Neutrophil (primary cell): ENCODE data around the gene DLX5.

ENCODE experiments used
- H3K27ac ChIP-seq: fragments of 200-600 bp; sonication (generic); 2 replicates; pipeline ENCODE4 v1.5.1; 2016; ENCODE audit warnings: mild to moderate bottlenecking, moderate library complexity
- H3K27me3 ChIP-seq: fragments of 200-600 bp; sonication (generic); 2 replicates; pipeline ENCODE4 v1.6.0; 2016; ENCODE audit warnings: mild to moderate bottlenecking
- H3K36me3 ChIP-seq: fragments of 200-600 bp; sonication (generic); 2 replicates; pipeline ENCODE4 v1.5.1; 2017
- H3K4me1 ChIP-seq, 2 experiments: fragments of 200-600 bp in 1 of 2; sonication (generic) in 1 of 2; 1 replicate in 1 of 2; 2 replicates in 1 of 2; pipeline versions ENCODE4 v1.5.1 to v1.6.1; 2013 to 2016; ENCODE audit warnings: low read depth in 1 of 2, low read length in 1 of 2, mild to moderate bottlenecking in 1 of 2, moderate library complexity in 1 of 2; ENCODE audit not compliant: control insufficient read depth in 1 of 2, insufficient read depth in 1 of 2
- H3K4me3 ChIP-seq, 2 experiments: fragments of 200-600 bp in 1 of 2; sonication (generic) in 1 of 2; 1 replicate in 1 of 2; 2 replicates in 1 of 2; pipeline ENCODE4 v1.5.1; 2013 to 2016; ENCODE audit warnings: low read depth in 1 of 2, low read length in 1 of 2, mild to moderate bottlenecking in 1 of 2, moderate library complexity in 1 of 2
- H3K9me3 ChIP-seq: fragments of 200-600 bp; sonication (generic); 2 replicates; pipeline ENCODE4 v1.5.1; 2016
- TF ChIP-seq, protein P1 (sequence below): fragments of 200-600 bp; sonication (generic); IDR thresholded peaks from 2 replicates; pipeline ENCODE4 v1.5.1; 2016; ENCODE audit warnings: antibody characterized with exemption

DLX5 gene

DNA sequence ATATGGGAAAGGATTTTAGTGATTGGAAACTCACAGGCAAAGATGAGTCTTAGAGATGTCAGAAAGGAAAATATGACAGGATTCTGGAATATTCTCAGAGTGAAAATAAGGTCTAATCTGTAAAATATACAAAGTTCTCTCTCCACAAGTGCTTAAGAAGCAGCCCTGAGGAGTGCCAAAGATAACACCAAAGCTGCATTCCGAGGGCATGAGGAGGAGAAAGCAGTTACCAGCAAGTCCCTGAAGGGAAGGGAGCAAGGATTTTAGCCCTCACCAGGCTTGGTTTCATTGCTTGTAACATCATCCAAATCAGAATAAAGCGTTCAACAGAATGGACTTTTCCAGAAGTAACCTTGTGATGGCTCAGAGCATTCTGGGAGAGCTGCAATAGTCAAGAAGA lies 50.6 kb downstream of the DLX5 start:
- Histone ChIP-seq H3K9me3 (no peaks in the 10 kb centered on the region), H3K36me3 (no peaks in the 10 kb centered on the region), H3K4me1 (no peaks in the 10 kb centered on the region), H3K27ac (no peak overlapping the region), H3K4me3 (no peak overlapping the region), H3K27me3 (no peaks in the 10 kb centered on the region)
- TF ChIP-seq, protein P1, sequence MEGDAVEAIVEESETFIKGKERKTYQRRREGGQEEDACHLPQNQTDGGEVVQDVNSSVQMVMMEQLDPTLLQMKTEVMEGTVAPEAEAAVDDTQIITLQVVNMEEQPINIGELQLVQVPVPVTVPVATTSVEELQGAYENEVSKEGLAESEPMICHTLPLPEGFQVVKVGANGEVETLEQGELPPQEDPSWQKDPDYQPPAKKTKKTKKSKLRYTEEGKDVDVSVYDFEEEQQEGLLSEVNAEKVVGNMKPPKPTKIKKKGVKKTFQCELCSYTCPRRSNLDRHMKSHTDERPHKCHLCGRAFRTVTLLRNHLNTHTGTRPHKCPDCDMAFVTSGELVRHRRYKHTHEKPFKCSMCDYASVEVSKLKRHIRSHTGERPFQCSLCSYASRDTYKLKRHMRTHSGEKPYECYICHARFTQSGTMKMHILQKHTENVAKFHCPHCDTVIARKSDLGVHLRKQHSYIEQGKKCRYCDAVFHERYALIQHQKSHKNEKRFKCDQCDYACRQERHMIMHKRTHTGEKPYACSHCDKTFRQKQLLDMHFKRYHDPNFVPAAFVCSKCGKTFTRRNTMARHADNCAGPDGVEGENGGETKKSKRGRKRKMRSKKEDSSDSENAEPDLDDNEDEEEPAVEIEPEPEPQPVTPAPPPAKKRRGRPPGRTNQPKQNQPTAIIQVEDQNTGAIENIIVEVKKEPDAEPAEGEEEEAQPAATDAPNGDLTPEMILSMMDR = no peak

DNA sequence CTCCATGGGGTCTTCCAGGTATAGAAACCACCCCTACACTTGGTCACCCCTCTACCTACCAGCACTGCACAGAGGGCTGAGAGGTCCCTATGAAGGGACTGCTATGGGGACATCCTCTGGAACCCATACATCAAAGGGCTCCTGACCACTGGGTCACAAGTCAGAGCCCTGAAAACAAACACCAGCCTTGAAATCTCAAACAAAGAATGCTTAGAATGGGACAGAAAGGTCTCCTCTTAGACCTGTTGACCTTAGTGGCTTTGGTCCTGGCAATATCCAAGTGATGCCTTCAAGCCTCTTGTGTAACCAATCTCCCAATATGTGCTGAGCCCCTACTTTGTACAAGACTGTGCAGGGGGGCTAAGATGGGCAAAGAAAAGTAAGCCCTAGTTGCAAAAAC lies 53.9 kb downstream of the DLX5 start:
- Histone ChIP-seq H3K4me1 (no peaks in the 10 kb centered on the region), H3K9me3 (no peaks in the 10 kb centered on the region), H3K27ac (no peak overlapping the region), H3K4me3 (no peak overlapping the region), H3K27me3 (no peaks in the 10 kb centered on the region), H3K36me3 (no peaks in the 10 kb centered on the region)
- TF ChIP-seq, protein P1 = no peak
